NCI-H2107 treated with DMSO at 0.1 percent for 48 hours (cell line): ENCODE results near the gene CHST11.

Experiments
- DNase-seq: peaks from one replicate; lab custom pipeline; 2025; ENCODE audit not compliant: unreplicated experiment; lab: John Stamatoyannopoulos, UW

CHST11 gene

GRCh38 chr12:104709692-104710435 is 253.1 kb downstream of the CHST11 start:
- DNase-seq = no peak

- DNase-seq = no peak
Observed at GRCh38 chr12:104710940-104711689, 254.4 kb downstream of the CHST11 start.

GRCh38 chr12:104712477-104712876 is 255.7 kb downstream of the CHST11 start:
- DNase-seq = no peak

- no peak for DNase-seq
Observed at GRCh38 chr12:104712968-104713367, 256.2 kb downstream of the CHST11 start.

- peak; percentile 41 for DNase-seq
Observed at GRCh38 chr12:104713444-104713843, 256.7 kb downstream of the CHST11 start.

DNA sequence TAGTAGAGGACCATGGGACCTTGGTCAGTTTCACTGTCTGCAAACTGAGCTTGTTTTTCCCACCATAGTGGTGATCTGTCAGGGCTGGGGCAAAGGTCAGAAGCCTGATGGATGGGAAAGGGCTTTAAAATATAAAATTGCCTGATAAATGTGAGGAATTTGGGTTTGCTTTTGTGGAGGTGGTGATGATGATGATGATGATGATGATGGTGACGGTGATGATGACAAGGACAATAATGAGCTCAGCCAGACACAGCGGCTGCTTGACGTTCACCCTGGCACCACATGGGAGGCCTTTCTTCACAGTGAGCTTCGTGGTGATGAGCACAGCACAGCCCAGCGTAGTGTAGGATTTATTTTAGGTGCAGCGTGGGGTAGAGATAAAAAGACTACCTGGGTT is 257.6 kb downstream of the CHST11 start:
- DNase-seq = no peak

GRCh38 chr12:104716172-104716571 is 259.4 kb downstream of the CHST11 start:
- no peak for DNase-seq

GRCh38 chr12:104718304-104718929 is 261.7 kb downstream of the CHST11 start:
- DNase-seq = peak; percentile 33

DNA sequence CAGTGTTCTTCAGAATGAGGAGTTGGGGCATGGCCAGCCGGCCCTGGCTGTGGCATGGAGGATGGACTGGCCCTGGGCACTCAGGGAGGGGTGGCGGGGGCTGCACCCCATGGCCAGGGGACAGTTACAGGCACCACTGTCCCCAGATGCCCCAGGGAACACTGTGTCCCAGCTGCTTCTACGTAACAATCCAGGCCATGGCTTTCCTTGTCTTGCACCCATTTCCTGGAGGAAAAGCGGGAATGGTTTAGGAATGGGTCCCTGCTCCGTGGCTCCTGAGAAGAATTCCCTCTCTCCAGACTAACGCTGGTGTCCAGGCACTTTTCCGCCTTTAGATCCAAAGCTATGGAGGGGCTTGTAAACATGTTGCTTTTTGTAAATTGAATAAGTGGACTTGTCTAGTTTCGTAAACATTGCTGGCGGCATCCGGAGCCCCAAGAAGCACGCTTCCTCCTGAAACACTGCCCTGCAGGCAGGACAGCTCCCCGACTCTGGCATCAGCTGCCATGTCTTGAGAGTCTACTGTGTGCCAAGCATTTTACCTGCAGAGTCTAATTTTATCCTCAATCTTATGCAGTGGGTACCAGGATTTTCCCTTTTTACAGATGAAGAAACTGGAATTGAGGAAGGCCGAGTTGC is 263.1 kb downstream of the CHST11 start:
- DNase-seq = no peak

- no peak for DNase-seq
Observed at GRCh38 chr12:104720339-104721038, 263.7 kb downstream of the CHST11 start.

- DNase-seq = no peak
Observed at GRCh38 chr12:104721039-104721405, 264.3 kb downstream of the CHST11 start.

DNA sequence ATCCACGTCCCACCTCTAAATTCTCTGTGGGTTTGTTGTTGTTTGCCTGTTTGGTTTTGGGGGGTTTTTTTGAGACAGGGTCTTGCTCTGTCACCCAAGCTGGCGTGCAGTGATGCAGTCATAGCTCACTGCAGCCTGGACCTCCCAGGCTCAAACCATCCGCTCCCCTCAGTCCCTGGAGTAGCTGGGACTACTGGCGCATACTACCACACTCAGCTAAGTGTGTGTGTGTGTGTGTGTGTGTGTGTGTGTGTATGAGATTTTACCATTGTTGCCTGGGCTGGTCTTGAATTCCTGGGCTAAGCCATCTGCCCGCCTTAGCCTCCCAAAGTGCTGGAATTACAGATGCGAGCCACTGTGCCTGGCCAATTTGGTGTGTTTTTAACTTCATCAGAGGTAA is 265.2 kb downstream of the CHST11 start:
- DNase-seq = no peak

GRCh38 chr12:104722601-104723534 is 266.1 kb downstream of the CHST11 start:
- DNase-seq = peak; percentile 79

DNA sequence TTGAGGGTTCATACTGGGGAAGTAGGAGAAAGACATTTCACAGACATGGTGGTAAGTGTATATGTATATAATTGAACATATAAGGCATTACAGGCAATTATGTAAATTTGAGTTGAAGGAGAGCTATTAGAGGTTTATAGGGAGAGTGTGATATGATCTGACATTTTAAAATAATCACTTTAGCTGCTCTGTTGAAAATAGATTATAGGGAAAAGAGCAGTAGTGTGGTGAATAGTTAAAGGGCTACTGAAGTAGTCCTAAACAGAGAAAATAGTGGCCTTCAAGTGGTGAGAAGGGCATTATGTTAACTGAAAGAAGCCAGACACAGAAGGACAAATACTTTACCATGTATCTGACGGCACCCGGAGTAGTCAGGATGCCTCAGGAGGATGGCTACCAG is 267.1 kb downstream of the CHST11 start:
- no peak for DNase-seq

DNA sequence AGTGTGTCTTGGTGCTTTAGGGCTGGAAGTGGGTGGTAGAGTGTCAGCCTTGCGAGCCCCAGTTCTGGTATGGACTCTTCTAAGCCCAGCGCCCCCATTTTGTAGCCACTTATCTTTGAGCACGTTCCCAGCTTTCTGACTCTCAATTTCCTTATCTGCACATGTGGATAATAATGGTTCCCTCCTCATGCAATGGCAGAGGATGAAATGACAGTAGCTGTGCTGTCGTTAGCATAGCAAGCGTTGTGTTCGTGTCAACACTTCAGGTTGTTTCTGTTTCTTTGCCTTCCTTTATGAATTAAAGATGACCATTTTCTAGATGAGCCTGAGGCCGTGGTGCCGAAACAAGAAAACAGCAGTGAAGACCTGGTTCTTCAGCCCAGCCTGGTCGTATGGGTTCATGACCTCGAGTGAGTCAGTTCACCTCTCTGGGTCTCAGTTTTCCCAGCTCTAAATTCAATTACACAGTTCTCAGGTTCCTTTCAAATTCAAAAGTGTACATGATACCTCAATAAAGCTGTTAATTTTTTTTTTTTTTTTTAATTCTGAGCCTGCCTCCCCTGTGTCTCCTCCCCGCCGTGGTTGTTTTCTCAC is 268.3 kb downstream of the CHST11 start:
- no peak for DNase-seq

GRCh38 chr12:104725610-104726009 is 268.9 kb downstream of the CHST11 start:
- DNase-seq = no peak

DNA sequence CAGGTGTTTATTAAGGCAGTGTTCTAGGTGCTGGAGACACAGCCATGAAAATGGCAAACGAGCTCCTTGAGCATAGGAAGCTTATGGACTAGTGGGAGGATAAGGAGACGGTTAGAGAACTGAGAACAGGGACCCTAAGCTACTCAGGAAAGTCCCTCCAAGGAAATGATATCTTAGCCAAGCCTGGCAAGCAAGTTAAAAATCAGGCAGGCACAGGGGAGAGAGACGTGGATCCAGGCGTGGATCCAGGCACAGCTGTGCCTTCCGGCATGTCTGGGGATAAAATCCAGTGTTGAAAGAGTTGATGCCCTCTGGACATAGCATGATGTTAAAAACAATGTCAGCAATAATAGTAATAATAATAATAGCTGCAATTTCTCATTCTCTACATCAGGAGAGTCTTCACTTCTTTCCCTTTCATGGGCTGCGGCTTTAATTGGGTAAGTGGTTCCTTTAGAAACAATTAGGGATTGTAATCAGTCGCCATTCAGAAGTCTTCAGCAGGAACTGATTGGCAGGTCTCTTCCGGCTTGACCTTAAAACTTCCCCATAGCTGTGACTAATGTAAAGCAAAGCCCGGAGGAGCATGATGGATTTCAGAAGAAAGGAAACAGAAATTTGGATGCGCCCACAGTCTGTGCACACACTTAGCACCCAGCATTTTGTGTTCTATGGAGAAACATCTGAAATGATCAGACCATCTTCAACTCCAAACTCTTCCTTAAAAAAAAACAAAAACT is 271.1 kb downstream of the CHST11 start:
- no peak for DNase-seq

GRCh38 chr12:104729091-104729490 is 272.3 kb downstream of the CHST11 start:
- no peak for DNase-seq
